Glomerular visceral epithelial cell (primary cell): ENCODE data around the gene SF3B6.

Experiments
- DNase-seq: peaks from one replicate; pipeline ENCODE4 v3.0.0-alpha.2; 2016; ENCODE audit errors: extremely low spot score

SF3B6 gene

DNA sequence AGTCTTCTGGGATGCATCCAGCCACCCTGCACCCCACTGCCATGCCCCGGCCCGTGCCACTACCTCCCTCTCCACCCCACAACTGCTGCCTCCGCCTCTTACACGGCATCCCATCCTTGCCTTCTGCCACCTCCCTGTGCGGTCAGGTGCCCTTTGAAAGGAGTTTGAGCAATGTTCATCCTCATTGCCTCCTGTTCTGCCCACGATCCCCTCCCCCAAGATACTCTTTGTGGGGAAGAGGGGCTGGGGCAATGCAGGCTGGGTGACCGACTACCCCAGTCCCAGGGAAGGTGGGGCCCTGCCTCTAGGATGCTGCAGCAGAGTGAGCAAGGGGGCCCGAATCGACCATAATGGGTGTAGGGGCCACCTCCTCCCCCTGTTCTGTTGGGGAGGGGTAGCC is 57.9 kb downstream of the SF3B6 start:
- no peak for DNase-seq

DNA sequence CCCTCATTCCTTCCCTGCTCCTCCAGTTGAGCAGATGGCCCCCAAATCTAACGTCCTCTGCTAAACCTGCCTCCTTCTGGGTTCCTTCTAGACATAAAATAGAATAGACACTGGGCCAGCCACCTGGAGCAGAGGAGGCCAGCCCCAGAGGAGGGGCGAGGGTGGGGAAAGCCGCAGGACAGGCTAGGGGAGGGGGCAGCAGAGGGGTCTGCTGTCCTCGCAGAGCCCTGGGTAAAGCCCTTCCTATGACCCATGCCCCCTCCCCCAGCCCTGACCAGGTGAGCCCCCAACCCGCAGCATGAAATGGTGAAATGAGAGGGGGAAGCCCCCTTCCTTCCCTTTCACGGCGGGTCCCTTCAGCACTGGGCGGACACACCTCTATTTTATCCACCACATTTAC is 58.4 kb downstream of the SF3B6 start:
- no peak for DNase-seq
